Large intestine (tissue), 12 donors: ENCODE results near the gene MS4A1. TPM values are rescaled to one million over a fixed set of nuclear protein-coding genes. Genes with fewer than 3 reads are reported as not detected.
"Not testable (repeated sequence)": the region's sequence is repeated elsewhere in the genome, so short reads cannot be mapped to it uniquely, and the experiment has no call there.

Source experiments
- DNase-seq, 2 donors: peaks; one replicate each; pipeline versions ENCODE4 v3.0.0 to v3.0.0-alpha.2; 2013
- H3K27ac ChIP-seq: one replicate; pipeline ENCODE4 v1.5.1; 2013; ENCODE audit warnings: low read length
- H3K27me3 ChIP-seq: 2 replicates; pipeline ENCODE4 v1.6.1; 2013; ENCODE audit warnings: low read length; ENCODE audit not compliant: control insufficient read depth, insufficient read depth
- H3K36me3 ChIP-seq: 2 replicates; pipeline ENCODE4 v1.6.1; 2013; ENCODE audit warnings: low read length; ENCODE audit not compliant: control insufficient read depth, insufficient read depth
- H3K4me1 ChIP-seq: one replicate; pipeline ENCODE4 v1.6.1; 2013; ENCODE audit warnings: low read length; ENCODE audit not compliant: control insufficient read depth, insufficient read depth
- H3K4me3 ChIP-seq: one replicate; pipeline ENCODE4 v1.5.1; 2013; ENCODE audit warnings: low read length
- H3K9me3 ChIP-seq: one replicate; pipeline ENCODE4 v1.6.1; 2013; ENCODE audit warnings: mild to moderate bottlenecking, low read depth, low read length, moderate library complexity; ENCODE audit not compliant: control insufficient read depth
- WGBS: methylation state at CpG from one replicate; pipeline ENCODE4 v1.1.5; 2013; ENCODE audit warnings: low lambda C conversion rate; ENCODE audit not compliant: insufficient coverage; 5-methylcytosine and 5-hydroxymethylcytosine counted together
- long read RNA-seq, 11 donors: transcript quantifications; one replicate each; lab custom pipeline, GENCODE V29; 2026
- polyA plus RNA-seq: library from polyadenylated mRNA; unstranded; fragments of 120-200 nt; gene quantifications from one replicate; pipeline ENCODE4 v1.2.1, GENCODE V29; 2013

The MS4A1 gene
- 0.67 TPM for polyA plus RNA-seq
- long read RNA-seq, donor 1: 0 reads
- long read RNA-seq, donor 2, partial matches to known transcripts: 0 of 1 reads
- long read RNA-seq, donor 2, other reads (novel, unspliced or antisense): 0 of 1 reads
- long read RNA-seq, donor 3: 0 reads
- long read RNA-seq, donor 4: 0 reads
- long read RNA-seq, donor 5: 0 reads
- long read RNA-seq, donor 6, partial matches to known transcripts: 0 of 1 reads
- long read RNA-seq, donor 6, other reads (novel, unspliced or antisense): 0 of 1 reads
- long read RNA-seq, donor 7: 0 reads
- long read RNA-seq, donor 8: 0 reads
- long read RNA-seq, donor 9, partial matches to known transcripts: 0 of 2 reads
- long read RNA-seq, donor 9, other reads (novel, unspliced or antisense): 0 of 2 reads
- long read RNA-seq, donor 10: 0 reads
- long read RNA-seq, donor 11, partial matches to known transcripts: 0 of 1 reads
- long read RNA-seq, donor 11, other reads (novel, unspliced or antisense): 0 of 1 reads

GRCh38 chr11:60455531-60456042, at the start of gene MS4A1:
TSS of gene MS4A1 (plus strand) at chr11:60455847. CDS start at chr11:60462375, 6,528 bp downstream.
- no peak within 1 kb of the TSS for H3K4me3 ChIP-seq
- no peak within 1 kb of the TSS for H3K27ac ChIP-seq
- H3K36me3 ChIP-seq: no peaks in the 10 kb centered on the region
- no peaks in the 10 kb centered on the region for H3K27me3 ChIP-seq
- peaks cover 5% of the 10 kb centered on the region for H3K9me3 ChIP-seq
- WGBS: no CpG with 5 or more reads among the region's 4 CpGs
- DNase-seq: no peak
- H3K4me1 ChIP-seq: no peaks in the 10 kb centered on the region

GRCh38 chr11:60420015-60420414, 35.6 kb upstream of the MS4A1 start:
- Histone ChIP-seq H3K27ac (no peak overlapping the region), H3K9me3 (no peaks in the 10 kb centered on the region), H3K4me1 (no peaks in the 10 kb centered on the region), H3K36me3 (no peaks in the 10 kb centered on the region), H3K4me3 (no peak overlapping the region), H3K27me3 (no peaks in the 10 kb centered on the region)
- no peak for DNase-seq
- no CpG with 5 or more reads among the region's 2 CpGs for WGBS

- WGBS: 80% methylated on average over 1 of the region's 1 CpG
- H3K9me3 ChIP-seq: no peaks in the 10 kb centered on the region
- no peaks in the 10 kb centered on the region for H3K27me3 ChIP-seq
- no peak for DNase-seq
- H3K27ac ChIP-seq: no peak overlapping the region
- no peaks in the 10 kb centered on the region for H3K36me3 ChIP-seq
- no peak overlapping the region for H3K4me3 ChIP-seq
- no peaks in the 10 kb centered on the region for H3K4me1 ChIP-seq
Measured at GRCh38 chr11:60422609-60423008, 33.0 kb upstream of the MS4A1 start.

- H3K36me3 ChIP-seq: no peaks in the 10 kb centered on the region
- H3K27ac ChIP-seq: no peak overlapping the region
- H3K27me3 ChIP-seq: no peaks in the 10 kb centered on the region
- H3K4me1 ChIP-seq: no peaks in the 10 kb centered on the region
- 80% methylated on average over 1 of the region's 2 CpGs for WGBS
- no peak for DNase-seq
- no peaks in the 10 kb centered on the region for H3K9me3 ChIP-seq
- no peak overlapping the region for H3K4me3 ChIP-seq
Measured at GRCh38 chr11:60428517-60428916, 27.1 kb upstream of the MS4A1 start.

GRCh38 chr11:60429272-60429671, 26.4 kb upstream of the MS4A1 start, which contains the start of gene MS4A5:
TSS of gene MS4A5 (plus strand) at chr11:60429572. CDS start at chr11:60429675, 103 bp downstream.
- H3K36me3 ChIP-seq: no peaks in the 10 kb centered on the region
- no CpG with 5 or more reads among the region's 5 CpGs for WGBS
- H3K4me1 ChIP-seq: no peaks in the 10 kb centered on the region
- H3K4me3 ChIP-seq: no peak within 1 kb of the TSS
- no peak within 1 kb of the TSS for H3K27ac ChIP-seq
- no peaks in the 10 kb centered on the region for H3K9me3 ChIP-seq
- no peaks in the 10 kb centered on the region for H3K27me3 ChIP-seq
- DNase-seq: no peak

- 50% methylated on average over 1 of the region's 2 CpGs for WGBS
- H3K36me3 ChIP-seq: no peaks in the 10 kb centered on the region
- no peaks in the 10 kb centered on the region for H3K27me3 ChIP-seq
- no peak overlapping the region for H3K4me3 ChIP-seq
- no peak overlapping the region for H3K27ac ChIP-seq
- H3K9me3 ChIP-seq: no peaks in the 10 kb centered on the region
- peak; percentile 7 to 31 for DNase-seq
- no peaks in the 10 kb centered on the region for H3K4me1 ChIP-seq
Measured at GRCh38 chr11:60431251-60431650, 24.4 kb upstream of the MS4A1 start.

GRCh38 chr11:60433401-60433800, 22.2 kb upstream of the MS4A1 start:
- Histone ChIP-seq H3K4me1 (no peaks in the 10 kb centered on the region), H3K4me3 (no peak overlapping the region)
- no CpG with 5 or more reads among the region's 4 CpGs for WGBS

GRCh38 chr11:60447070-60447469, 8.6 kb upstream of the MS4A1 start:
- peaks cover 6% of the 10 kb centered on the region for H3K9me3 ChIP-seq
- H3K27ac ChIP-seq: no peak overlapping the region
- DNase-seq: no peak
- no peaks in the 10 kb centered on the region for H3K27me3 ChIP-seq
- H3K36me3 ChIP-seq: no peaks in the 10 kb centered on the region
- no peaks in the 10 kb centered on the region for H3K4me1 ChIP-seq
- H3K4me3 ChIP-seq: no peak overlapping the region

More at GRCh38 chr11:60433401-60433800, 22.2 kb upstream of the MS4A1 start:
- Histone ChIP-seq H3K27me3 (no peaks in the 10 kb centered on the region), H3K9me3 (no peaks in the 10 kb centered on the region), H3K36me3 (no peaks in the 10 kb centered on the region), H3K27ac (no peak overlapping the region)
- DNase-seq: no peak

GRCh38 chr11:60447846-60448245, 7.8 kb upstream of the MS4A1 start:
- Histone ChIP-seq H3K27ac (no peak overlapping the region), H3K4me1 (no peaks in the 10 kb centered on the region), H3K36me3 (no peaks in the 10 kb centered on the region), H3K27me3 (no peaks in the 10 kb centered on the region), H3K4me3 (no peak overlapping the region), H3K9me3 (peaks cover 6% of the 10 kb centered on the region)
- no peak for DNase-seq

GRCh38 chr11:60451185-60451584, 4.5 kb upstream of the MS4A1 start:
- not testable (repeated sequence) for DNase-seq, H3K36me3 ChIP-seq, H3K4me3 ChIP-seq, H3K4me1 ChIP-seq, H3K27ac ChIP-seq, H3K9me3 ChIP-seq, H3K27me3 ChIP-seq
- WGBS: no CpG with 5 or more reads among the region's 32 CpGs

GRCh38 chr11:60454212-60454611, 1.4 kb upstream of the MS4A1 start:
- H3K27me3 ChIP-seq: no peaks in the 10 kb centered on the region
- H3K27ac ChIP-seq: no peak overlapping the region
- H3K9me3 ChIP-seq: peaks cover 6% of the 10 kb centered on the region
- H3K4me1 ChIP-seq: no peaks in the 10 kb centered on the region
- no peak for DNase-seq
- no peak overlapping the region for H3K4me3 ChIP-seq
- H3K36me3 ChIP-seq: no peaks in the 10 kb centered on the region
